ENCODE measurements around the gene LAMB4. TPM values are rescaled to one million over a fixed set of nuclear protein-coding genes. Genes with fewer than 3 reads are reported as not detected.

Gene LAMB4
- total RNA-seq, 4 donors from 2014 or later = 2.0 to 28.2 (median 8.8) TPM

GRCh38 chr7:108045669-108046068, 84.5 kb downstream of the LAMB4 start:
- Histone ChIP-seq H3K4me1 (peaks cover 0 to 2% (median 0%) of the 10 kb centered on the region in 3 donors), H3K9me3 (no peaks in the 10 kb centered on the region), H3K27ac (peak overlapping the region in 3 of 4 donors; percentile 26 to 56 (median 30)), H3K36me3 (no peaks in the 10 kb centered on the region), H3K4me3 (no peak overlapping the region), H3K27me3 (no peaks in the 10 kb centered on the region)
- TF ChIP-seq CTCF (IDR thresholded peaks at IDR 0.05) (no peak), POLR2A (IDR thresholded peaks at IDR 0.05) (no peak)
- DNase-seq = no peak
- intact Hi-C loops (cut with DNase I) = no loop called here
- 17 to 49% methylated on average over 1 of the region's 1 CpG for WGBS, 2 donors

GRCh38 chr7:108045154-108045553, 85.0 kb downstream of the LAMB4 start:
- DNase-seq = no peak
- Histone ChIP-seq H3K27me3 (no peaks in the 10 kb centered on the region), H3K9me3 (no peaks in the 10 kb centered on the region), H3K27ac (peak overlapping the region in 2 of 4 donors; percentile 26 to 56), H3K4me1 (peaks cover 0 to 2% (median 0%) of the 10 kb centered on the region in 3 donors), H3K4me3 (no peak overlapping the region), H3K36me3 (no peaks in the 10 kb centered on the region)
- intact Hi-C loops (cut with DNase I) = no loop called here
- TF ChIP-seq POLR2A (IDR thresholded peaks at IDR 0.05) (no peak), CTCF (IDR thresholded peaks at IDR 0.05) (no peak)
- WGBS, 2 donors = 36 to 52% methylated on average over 1 of the region's 1 CpG

GRCh38 chr7:108044345-108044744, 85.8 kb downstream of the LAMB4 start:
- TF ChIP-seq POLR2A (IDR thresholded peaks at IDR 0.05) (no peak), CTCF (IDR thresholded peaks at IDR 0.05) (no peak)
- H3K27ac ChIP-seq = peak overlapping the region in 3 of 4 donors; percentile 26 to 56 (median 33)
- DNase-seq = no peak
- intact Hi-C loops (cut with DNase I) = no loop called here
- no peaks in the 10 kb centered on the region for H3K9me3 ChIP-seq
- no peak overlapping the region for H3K4me3 ChIP-seq
- 80 to 90% methylated on average over 2 of the region's 2 CpGs for WGBS, 2 donors
- H3K4me1 ChIP-seq = peaks cover 0 to 2% (median 0%) of the 10 kb centered on the region in 3 donors
- no peaks in the 10 kb centered on the region for H3K36me3 ChIP-seq
- H3K27me3 ChIP-seq = no peaks in the 10 kb centered on the region

GRCh38 chr7:108038986-108039385, 91.2 kb downstream of the LAMB4 start:
- Histone ChIP-seq H3K9me3 (no peaks in the 10 kb centered on the region), H3K4me1 (peaks cover 0 to under 1% (median 0%) of the 10 kb centered on the region in 3 donors), H3K27me3 (no peaks in the 10 kb centered on the region), H3K27ac (peak overlapping the region in 2 of 4 donors; percentile 3 to 33), H3K4me3 (no peak overlapping the region), H3K36me3 (no peaks in the 10 kb centered on the region)
- intact Hi-C loops (cut with DNase I) = no loop called here
- no peak for TF ChIP-seq CTCF (IDR thresholded peaks at IDR 0.05)
- no peak for TF ChIP-seq POLR2A (IDR thresholded peaks at IDR 0.05)
- no peak for DNase-seq

GRCh38 chr7:108037741-108038140, 92.4 kb downstream of the LAMB4 start:
- H3K27ac ChIP-seq = peak overlapping the region in 1 of 4 donors; percentile 33
- 68 to 75% methylated on average over 1 of the region's 1 CpG for WGBS, 2 donors
- intact Hi-C loops (cut with DNase I) = no loop called here
- H3K36me3 ChIP-seq = no peaks in the 10 kb centered on the region
- no peak overlapping the region for H3K4me3 ChIP-seq
- no peak for DNase-seq
- no peaks in the 10 kb centered on the region for H3K27me3 ChIP-seq
- peaks cover 0 to 3% (median 0%) of the 10 kb centered on the region in 3 donors for H3K4me1 ChIP-seq
- H3K9me3 ChIP-seq = no peaks in the 10 kb centered on the region
- TF ChIP-seq POLR2A (IDR thresholded peaks at IDR 0.05) = no peak

- no peak for TF ChIP-seq CTCF (IDR thresholded peaks at IDR 0.05)
- intact Hi-C loops (cut with DNase I) = no loop called here
- Histone ChIP-seq H3K9me3 (no peaks in the 10 kb centered on the region), H3K27ac (peak overlapping the region in 2 of 4 donors; percentile 1 to 14), H3K36me3 (no peaks in the 10 kb centered on the region), H3K4me3 (peak overlapping the region in 1 of 4 donors; percentile 15), H3K4me1 (peaks cover 0 to 3% (median 0%) of the 10 kb centered on the region in 3 donors), H3K27me3 (no peaks in the 10 kb centered on the region)
- DNase-seq = no peak
- 71 to 96% methylated on average over 3 of the region's 3 CpGs for WGBS, 2 donors
Observed at GRCh38 chr7:108037140-108037539, 93.0 kb downstream of the LAMB4 start.
